IMR-90 (cell line): ENCODE data around the gene GTPBP8. TPM values are rescaled to one million over a fixed set of nuclear protein-coding genes. Genes with fewer than 3 reads are reported as not detected.

Experiments
- ATAC-seq: fragments of 200-7000 bp; cut with Tn5 transposase; 2 replicates; pipeline ENCODE4 v1.9.1; 2020; ENCODE audit warnings: low read depth, mild to moderate bottlenecking, moderate library complexity
- BruUV-seq: library from RNA; stranded (reverse); fragments of 400-500 nt; replicated peaks from 2 replicates; lab custom pipeline; 2021; lab: Mats Ljungman, UMichigan
- CTCF ChIA-PET: fragments of 300-600 bp; formaldehyde crosslinking; extraction: SDS; loops from one replicate; lab custom pipeline; 2021; ENCODE audit warnings: antibody characterized with exemption; lab: Yijun Ruan, JAX
- POLR2A ChIA-PET: fragments of 300-600 bp; sonication (Branson Sonifier 250); formaldehyde crosslinking; loops from one replicate; lab custom pipeline; 2022; ENCODE audit warnings: antibody characterized with exemption; ENCODE audit not compliant: unreplicated experiment; lab: Charles Lee
- DNase-seq: peaks from one replicate; pipeline ENCODE4 v3.0.0; 2013
- H2AFZ ChIP-seq: replicated peaks from 2 replicates; pipeline ENCODE3; 2013; ENCODE audit warnings: low read length, mild to moderate bottlenecking; ENCODE audit not compliant: poor library complexity
- H2AK5ac ChIP-seq: 2 replicates; pipeline ENCODE4 v1.6.1; 2013; ENCODE audit warnings: low read depth, low read length, inconsistent platforms
- H2AK9ac ChIP-seq: replicated peaks from 2 replicates; pipeline ENCODE3; 2013; ENCODE audit warnings: mild to moderate bottlenecking, low read depth, low read length, moderate library complexity; ENCODE audit not compliant: poor library complexity
- H2BK120ac ChIP-seq: 2 replicates; pipeline ENCODE4 v1.6.1; 2013; ENCODE audit warnings: low read depth, low read length, inconsistent platforms
- H2BK15ac ChIP-seq: 3 replicates; pipeline ENCODE4 v1.6.1; 2013; ENCODE audit warnings: low read depth, low read length, inconsistent platforms
- H2BK20ac ChIP-seq: 2 replicates; pipeline ENCODE4 v1.6.1; 2013; ENCODE audit warnings: low read depth, mild to moderate bottlenecking, inconsistent platforms, low read length, moderate library complexity
- H2BK5ac ChIP-seq: 2 replicates; pipeline ENCODE4 v1.6.1; 2013; ENCODE audit warnings: mild to moderate bottlenecking, low read depth, low read length, inconsistent platforms; ENCODE audit not compliant: poor library complexity, severe bottlenecking
- H3K14ac ChIP-seq: replicated peaks from 2 replicates; pipeline ENCODE4 v1.6.1; 2013; ENCODE audit warnings: low read depth, low read length, inconsistent platforms
- H3K18ac ChIP-seq: 2 replicates; pipeline ENCODE4 v1.6.1; 2013; ENCODE audit warnings: low read depth, low read length, control low read depth
- H3K23ac ChIP-seq: 2 replicates; pipeline ENCODE4 v1.6.1; 2013; ENCODE audit warnings: low read depth, low read length, inconsistent platforms
- H3K27ac ChIP-seq: 2 replicates; pipeline ENCODE4 v1.5.1; 2013; ENCODE audit warnings: mild to moderate bottlenecking, control low read depth, low read length; ENCODE audit not compliant: insufficient read depth
- H3K27me3 ChIP-seq: 2 replicates; pipeline ENCODE4 v1.6.1; 2013; ENCODE audit warnings: low read length; ENCODE audit not compliant: control insufficient read depth, insufficient read depth
- H3K36me3 ChIP-seq: 2 replicates; pipeline ENCODE4 v1.6.1; 2013; ENCODE audit warnings: low read length, mixed read lengths; ENCODE audit not compliant: control insufficient read depth, insufficient read depth
- H3K4ac ChIP-seq: 2 replicates; pipeline ENCODE4 v1.6.1; 2013; ENCODE audit warnings: low read depth, low read length, inconsistent platforms
- H3K4me1 ChIP-seq: 2 replicates; pipeline ENCODE4 v1.6.1; 2013; ENCODE audit warnings: low read length, mixed read lengths; ENCODE audit not compliant: control insufficient read depth, insufficient read depth
- H3K4me2 ChIP-seq: 2 replicates; pipeline ENCODE4 v1.6.1; 2013; ENCODE audit warnings: low read depth, mild to moderate bottlenecking, control low read depth, low read length, moderate library complexity
- H3K4me3 ChIP-seq: 2 replicates; pipeline ENCODE4 v1.5.1; 2013; ENCODE audit warnings: low read depth, mild to moderate bottlenecking, control low read depth, low read length, moderate library complexity; ENCODE audit not compliant: insufficient read depth
- H3K56ac ChIP-seq: 2 replicates; pipeline ENCODE4 v1.6.1; 2013; ENCODE audit warnings: low read length, inconsistent platforms; ENCODE audit not compliant: insufficient read depth; ENCODE audit errors: extremely low read depth
- H3K79me1 ChIP-seq, 2 experiments: 2 replicates each; pipeline ENCODE4 v1.6.1; 2013; ENCODE audit warnings: low read length in 2 of 2, inconsistent platforms in 1 of 2, low read depth in 1 of 2
- H3K9ac ChIP-seq: 2 replicates; pipeline ENCODE4 v1.6.1; 2013; ENCODE audit warnings: low read depth, low read length, control low read depth
- H3K9me1 ChIP-seq: 2 replicates; pipeline ENCODE4 v1.6.1; 2013; ENCODE audit warnings: low read length, inconsistent platforms; ENCODE audit not compliant: insufficient read depth
- H3K9me3 ChIP-seq: 2 replicates; pipeline ENCODE4 v1.6.1; 2013; ENCODE audit warnings: low read length; ENCODE audit not compliant: control insufficient read depth, insufficient read depth
- H4K20me1 ChIP-seq: 2 replicates; pipeline ENCODE4 v1.6.1; 2013; ENCODE audit warnings: low read length, inconsistent platforms; ENCODE audit not compliant: insufficient read depth
- H4K5ac ChIP-seq: 2 replicates; pipeline ENCODE4 v1.6.1; 2013; ENCODE audit warnings: mild to moderate bottlenecking, low read depth, low read length, control low read depth
- H4K8ac ChIP-seq, 2 experiments: 2 replicates each; pipeline ENCODE4 v1.6.1; 2013; ENCODE audit warnings: low read depth in 2 of 2, low read length in 2 of 2, control low read depth in 1 of 2, inconsistent platforms in 1 of 2
- H4K91ac ChIP-seq: 2 replicates; pipeline ENCODE4 v1.6.1; 2013; ENCODE audit warnings: low read depth, low read length, inconsistent platforms; ENCODE audit not compliant: insufficient read depth
- CEBPB ChIP-seq: IDR thresholded peaks from 2 replicates; pipeline ENCODE4 v1.6.1; 2012; ENCODE audit warnings: low read depth, low read length, improper control_type of control experiment
- MAZ ChIP-seq: IDR thresholded peaks from 2 replicates; pipeline ENCODE4 v1.6.1; 2012; ENCODE audit warnings: low read depth, mild to moderate bottlenecking, low read length, improper control_type of control experiment, moderate library complexity, borderline replicate concordance
- MXI1 ChIP-seq: IDR thresholded peaks from 2 replicates; pipeline ENCODE4 v1.6.1; 2012; ENCODE audit warnings: low read depth, mild to moderate bottlenecking, low read length, moderate library complexity, borderline replicate concordance
- NFE2L2 ChIP-seq: fragments of 150-350 bp; IDR thresholded peaks from 2 replicates; pipeline ENCODE4 v1.6.1; 2016; ENCODE audit warnings: low read depth, mild to moderate bottlenecking, low read length
- POLR2A ChIP-seq: IDR thresholded peaks from 2 replicates; pipeline ENCODE4 v1.6.1; 2012; ENCODE audit warnings: mild to moderate bottlenecking, low read depth, low read length
- RAD21 ChIP-seq: IDR thresholded peaks from 2 replicates; pipeline ENCODE4 v1.6.1; 2012; ENCODE audit warnings: low read length, improper control_type of control experiment
- SMC3 ChIP-seq: fragments of 150-350 bp; IDR thresholded peaks from 2 replicates; pipeline ENCODE4 v1.6.1; 2016; ENCODE audit warnings: low read depth, mild to moderate bottlenecking, antibody characterized with exemption, low read length, moderate library complexity
- dilution Hi-C: fragments of 300-500 bp; cut with HindIII; formaldehyde crosslinking; loops from one replicate; pipeline ENCODE4 v1.14.3; 2018; ENCODE audit warnings: low sequenced_read_pairs; ENCODE audit not compliant: unreplicated experiment
- in situ Hi-C: fragments of 300-500 bp; cut with MboI; formaldehyde crosslinking; loops from 3 replicates; pipeline ENCODE4 v1.14.3; 2019; ENCODE audit warnings: low sequenced_read_pairs, inconsistent platforms, mixed read lengths
- intact Hi-C: fragments of 100-400 bp; cut with micrococcal nuclease; formaldehyde crosslinking; loops from 2 replicates; pipeline ENCODE4 v1.10.0; 2022
- polyA plus RNA-seq, 3 experiments: library from polyadenylated mRNA; depleted of rRNA; stranded (reverse); fragments of >200 nt; gene quantifications; 2 replicates each; pipeline ENCODE4 v1.2.3, GENCODE V29; 2012; ENCODE audit warnings: low replicate concordance in 1 of 3
- total RNA-seq: library from RNA; depleted of rRNA; stranded (reverse); fragments of >200 nt; gene quantifications from 2 replicates; pipeline ENCODE4 v1.2.3, GENCODE V29; 2012
- TF ChIP-seq, protein P1 (sequence below): conservative IDR thresholded peaks from 2 replicates; pipeline ENCODE4 v1.5.1; 2012; ENCODE audit warnings: mild to moderate bottlenecking, low read depth, low read length, improper control_type of control experiment

Gene GTPBP8
- total and polyA plus RNA-seq, 2 of the 4 experiments (the other 2 are of a cell fraction) = 15.4 to 23.9 TPM

DNA sequence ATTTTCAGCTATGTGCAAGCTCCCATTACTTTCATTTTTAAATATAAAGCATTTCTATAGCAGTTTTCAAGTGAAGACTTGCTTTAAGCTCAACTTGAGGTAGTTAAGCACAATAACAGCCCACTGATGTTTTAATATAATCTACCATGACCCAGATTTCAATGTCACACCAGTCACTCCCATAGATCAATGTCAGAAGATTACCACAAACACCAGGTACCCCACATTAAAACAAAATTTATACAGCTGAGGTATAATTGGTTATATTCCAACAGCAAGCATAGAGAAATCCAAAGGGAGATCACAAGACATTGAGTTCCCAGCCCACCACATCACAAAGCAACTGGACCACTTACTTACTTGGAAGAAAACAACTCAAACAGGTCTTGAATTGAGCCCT, 22.8 kb downstream of the GTPBP8 start:
- ATAC-seq (no peak), DNase-seq (no peak)
- TF ChIP-seq, protein P1, sequence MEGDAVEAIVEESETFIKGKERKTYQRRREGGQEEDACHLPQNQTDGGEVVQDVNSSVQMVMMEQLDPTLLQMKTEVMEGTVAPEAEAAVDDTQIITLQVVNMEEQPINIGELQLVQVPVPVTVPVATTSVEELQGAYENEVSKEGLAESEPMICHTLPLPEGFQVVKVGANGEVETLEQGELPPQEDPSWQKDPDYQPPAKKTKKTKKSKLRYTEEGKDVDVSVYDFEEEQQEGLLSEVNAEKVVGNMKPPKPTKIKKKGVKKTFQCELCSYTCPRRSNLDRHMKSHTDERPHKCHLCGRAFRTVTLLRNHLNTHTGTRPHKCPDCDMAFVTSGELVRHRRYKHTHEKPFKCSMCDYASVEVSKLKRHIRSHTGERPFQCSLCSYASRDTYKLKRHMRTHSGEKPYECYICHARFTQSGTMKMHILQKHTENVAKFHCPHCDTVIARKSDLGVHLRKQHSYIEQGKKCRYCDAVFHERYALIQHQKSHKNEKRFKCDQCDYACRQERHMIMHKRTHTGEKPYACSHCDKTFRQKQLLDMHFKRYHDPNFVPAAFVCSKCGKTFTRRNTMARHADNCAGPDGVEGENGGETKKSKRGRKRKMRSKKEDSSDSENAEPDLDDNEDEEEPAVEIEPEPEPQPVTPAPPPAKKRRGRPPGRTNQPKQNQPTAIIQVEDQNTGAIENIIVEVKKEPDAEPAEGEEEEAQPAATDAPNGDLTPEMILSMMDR = no peak
- TF ChIP-seq NFE2L2 (no peak), CEBPB (no peak), SMC3 (no peak), POLR2A (no peak), MXI1 (no peak), RAD21 (no peak), MAZ (no peak)
- CTCF ChIA-PET = interaction anchor here (0.7 kb wide), 2 partner anchors 200 to 1699 kb away, joined by 3 to 6 read pairs; no protein-coding TSS in a partner anchor
- Histone ChIP-seq H3K4me2 (no peak overlapping the region), H3K36me3 (peaks cover 20% of the 10 kb centered on the region), H2AK9ac (no peak overlapping the region), H3K4me3 (no peak overlapping the region), H4K20me1 (0 out of 2 replicates have a peak, but pooled peaks cover 3% of the 10 kb centered on the region), H3K4me1 (peaks cover 6% of the 10 kb centered on the region), H3K27ac (no peak overlapping the region), H2BK20ac (no peak overlapping the region), H4K5ac (no peak overlapping the region), H3K23ac (no peak overlapping the region), H2AFZ (no peak overlapping the region), H3K79me1 (peaks cover 25 to 53% of the 10 kb centered on the region in 2 experiments), H2BK120ac (no peak overlapping the region), H2BK15ac (no peak overlapping the region), H3K56ac (no peak overlapping the region), H3K9me1 (peaks cover 3% of the 10 kb centered on the region), H3K4ac (no peak overlapping the region), H3K14ac (no peak overlapping the region), H3K27me3 (no peaks in the 10 kb centered on the region), H4K8ac (no peak overlapping the region), H3K18ac (no peak overlapping the region), H4K91ac (no peak overlapping the region), H3K9ac (no peak overlapping the region), H2AK5ac (no peak overlapping the region), H2BK5ac (no peak overlapping the region), H3K9me3 (no peaks in the 10 kb centered on the region)
- dilution Hi-C loops = no loop called here
- POLR2A ChIA-PET = interaction anchor here (0.6 kb wide), 1 partner anchor 325 kb away, joined by 4 read pairs; no protein-coding TSS in a partner anchor
- BruUV-seq = no TSS peak
- in situ Hi-C loops = no loop called here
- intact Hi-C loops = no loop called here
